H9 (cell line): ENCODE measurements around the gene ACSF3. TPM values are rescaled to one million over a fixed set of nuclear protein-coding genes. Genes with fewer than 3 reads are reported as not detected.

Source experiments
- DNase-seq: peaks from one replicate; pipeline ENCODE4 v3.0.0-alpha.2; 2017
- H2AFZ ChIP-seq: one replicate; pipeline ENCODE4 v1.6.1; 2013; ENCODE audit warnings: mild to moderate bottlenecking, low read length, control low read depth, moderate library complexity
- H2AK5ac ChIP-seq: 2 replicates; pipeline ENCODE4 v1.6.1; 2013; ENCODE audit warnings: low read length, control low read depth, mixed read lengths; ENCODE audit not compliant: insufficient read length
- H2BK120ac ChIP-seq: one replicate; pipeline ENCODE4 v1.6.1; 2013; ENCODE audit warnings: low read depth, mild to moderate bottlenecking, low read length, control low read depth, inconsistent platforms; ENCODE audit not compliant: poor library complexity, severe bottlenecking
- H2BK12ac ChIP-seq: 2 replicates; pipeline ENCODE4 v1.6.1; 2013; ENCODE audit warnings: low read length, control low read depth, mixed read lengths, low read depth; ENCODE audit not compliant: insufficient read length
- H2BK15ac ChIP-seq: 2 replicates; pipeline ENCODE4 v1.6.1; 2013; ENCODE audit warnings: low read depth, low read length, control low read depth
- H2BK20ac ChIP-seq: one replicate; pipeline ENCODE4 v1.6.1; 2013; ENCODE audit warnings: low read depth, mild to moderate bottlenecking, low read length, control low read depth, inconsistent platforms; ENCODE audit not compliant: poor library complexity, severe bottlenecking
- H2BK5ac ChIP-seq: 2 replicates; pipeline ENCODE4 v1.6.1; 2013; ENCODE audit warnings: low read length, control low read depth, mixed read lengths; ENCODE audit not compliant: insufficient read length
- H3K14ac ChIP-seq: 2 replicates; pipeline ENCODE4 v1.6.1; 2013; ENCODE audit warnings: low read length, control low read depth; ENCODE audit not compliant: insufficient read depth
- H3K18ac ChIP-seq: 2 replicates; pipeline ENCODE4 v1.6.1; 2013; ENCODE audit warnings: low read depth, mild to moderate bottlenecking, mixed read lengths, low read length, control low read depth; ENCODE audit not compliant: insufficient read length
- H3K23ac ChIP-seq: 2 replicates; pipeline ENCODE4 v1.6.1; 2013; ENCODE audit warnings: low read length, control low read depth, mixed read lengths, low read depth; ENCODE audit not compliant: insufficient read length
- H3K23me2 ChIP-seq: 2 replicates; pipeline ENCODE4 v1.6.1; 2013; ENCODE audit warnings: low read depth, mild to moderate bottlenecking, mixed read lengths, low read length, control low read depth; ENCODE audit not compliant: insufficient read length, poor library complexity, severe bottlenecking
- H3K27ac ChIP-seq: 2 replicates; pipeline ENCODE4 v1.5.1; 2013; ENCODE audit warnings: low read length, control low read depth, mixed read lengths, low read depth; ENCODE audit not compliant: insufficient read length
- H3K27me3 ChIP-seq: 2 replicates; pipeline ENCODE4 v1.6.1; 2013; ENCODE audit warnings: low read length, control low read depth, inconsistent platforms; ENCODE audit not compliant: insufficient read depth
- H3K4ac ChIP-seq: 2 replicates; pipeline ENCODE4 v1.6.1; 2013; ENCODE audit warnings: low read depth, mild to moderate bottlenecking, control low read depth, inconsistent platforms, low read length, moderate library complexity
- H3K4me1 ChIP-seq: 2 replicates; pipeline ENCODE4 v1.6.1; 2013; ENCODE audit warnings: low read length, control low read depth, inconsistent platforms; ENCODE audit not compliant: insufficient read depth
- H3K4me2 ChIP-seq: 2 replicates; pipeline ENCODE4 v1.6.1; 2013; ENCODE audit warnings: low read length, control low read depth, mixed read lengths; ENCODE audit not compliant: insufficient read length, insufficient read depth
- H3K56ac ChIP-seq: 2 replicates; pipeline ENCODE4 v1.6.1; 2013; ENCODE audit warnings: low read depth, mild to moderate bottlenecking, mixed read lengths, low read length, control low read depth; ENCODE audit not compliant: insufficient read length
- H3K79me1 ChIP-seq: 2 replicates; pipeline ENCODE4 v1.6.1; 2013; ENCODE audit warnings: low read depth, mild to moderate bottlenecking, moderate library complexity, low read length, control low read depth, inconsistent platforms; ENCODE audit not compliant: insufficient read depth, poor library complexity, severe bottlenecking
- H3K79me2 ChIP-seq: 2 replicates; pipeline ENCODE4 v1.6.1; 2013; ENCODE audit warnings: low read length, control low read depth, inconsistent platforms; ENCODE audit not compliant: insufficient read depth
- H3K9ac ChIP-seq: 2 replicates; pipeline ENCODE4 v1.6.1; 2013; ENCODE audit warnings: low read length, control low read depth, mixed read lengths; ENCODE audit not compliant: insufficient read length; ENCODE audit errors: extremely low read depth
- H3K9me3 ChIP-seq: one replicate; pipeline ENCODE4 v1.6.1; 2013; ENCODE audit warnings: low read depth, low read length, inconsistent platforms; ENCODE audit not compliant: control insufficient read depth
- H3T11ph ChIP-seq: one replicate; pipeline ENCODE4 v1.6.1; 2013; ENCODE audit warnings: mild to moderate bottlenecking, low read length, control low read depth, inconsistent platforms
- H4K20me1 ChIP-seq: one replicate; pipeline ENCODE4 v1.6.1; 2013; ENCODE audit not compliant: control insufficient read depth, insufficient read length, insufficient read depth
- H4K5ac ChIP-seq: 2 replicates; pipeline ENCODE4 v1.6.1; 2013; ENCODE audit warnings: low read depth, mild to moderate bottlenecking, mixed read lengths, low read length, control low read depth; ENCODE audit not compliant: insufficient read length
- H4K8ac ChIP-seq: replicated peaks from 2 replicates; pipeline ENCODE4 v1.6.1; 2013; ENCODE audit warnings: low read length, control low read depth, mixed read lengths, low read depth; ENCODE audit not compliant: insufficient read length
- H4K91ac ChIP-seq: 2 replicates; pipeline ENCODE4 v1.6.1; 2013; ENCODE audit warnings: low read depth, mild to moderate bottlenecking, moderate library complexity, mixed read lengths, low read length, control low read depth; ENCODE audit not compliant: insufficient read length
- H3K27ac Mint-ChIP-seq, 3 experiments: 2 replicates in 2 of 3; 3 replicates in 1 of 3; pipeline ENCODE4 v1.8.0; 2020 to 2021; ENCODE audit warnings: mixed read lengths in 3 of 3, mild to moderate bottlenecking in 1 of 3, moderate library complexity in 1 of 3
- H3K27me3 Mint-ChIP-seq: 2 replicates; pipeline ENCODE4 v1.8.0; 2021; ENCODE audit warnings: low read depth, mild to moderate bottlenecking, moderate library complexity, mixed read lengths
- H3K36me3 Mint-ChIP-seq, 3 experiments: 2 replicates in 2 of 3; 3 replicates in 1 of 3; pipeline ENCODE4 v1.8.0; 2020 to 2021; ENCODE audit warnings: low read depth in 3 of 3, mixed read lengths in 3 of 3; ENCODE audit not compliant: insufficient read depth in 1 of 3
- H3K4me1 Mint-ChIP-seq, 2 experiments: 2 replicates each; pipeline ENCODE4 v1.8.0; 2020; ENCODE audit warnings: mixed read lengths in 2 of 2
- H3K4me3 Mint-ChIP-seq, 2 experiments: 2 replicates in 1 of 2; 3 replicates in 1 of 2; pipeline ENCODE4 v1.8.0; 2020 to 2021; ENCODE audit warnings: mild to moderate bottlenecking in 2 of 2, mixed read lengths in 2 of 2, moderate library complexity in 1 of 2
- H3K9me3 Mint-ChIP-seq, 2 experiments: 2 replicates in 1 of 2; 3 replicates in 1 of 2; pipeline ENCODE4 v1.8.0; 2020; ENCODE audit warnings: mild to moderate bottlenecking in 2 of 2, mixed read lengths in 2 of 2, moderate library complexity in 1 of 2
- CTCF ChIP-seq: fragments of 200-600 bp; sonication (generic); conservative IDR thresholded peaks from 3 replicates; pipeline ENCODE4 v1.8.0; 2021; ENCODE audit warnings: antibody characterized with exemption, mild to moderate bottlenecking
- WGBS: extraction: QIAGEN DNeasy Blood & Tissue Kit; methylation state at CpG from one replicate; pipeline ENCODE4 v1.1.7; 2013; ENCODE audit warnings: missing lambda C conversion rate, low lambda C conversion rate, mixed read lengths; ENCODE audit not compliant: insufficient read length; ENCODE audit errors: extremely low coverage; 5-methylcytosine and 5-hydroxymethylcytosine counted together
- total RNA-seq: library from RNA; stranded (reverse); gene quantifications from 2 replicates; pipeline ENCODE4 v1.2.1, GENCODE V29; 2021

ACSF3 gene
- total RNA-seq, 1 experiment from 2014 or later = 31.3 TPM

- Histone ChIP-seq H3K27ac (no peak overlapping the region), H3K14ac (no peak overlapping the region), H3K4ac (no peak overlapping the region), H2BK120ac (no peak overlapping the region), H2BK15ac (no peak overlapping the region), H3K27me3 (no peaks in the 10 kb centered on the region), H3K79me2 (no peaks in the 10 kb centered on the region), H3K4me2 (no peak overlapping the region), H4K91ac (no peak overlapping the region), H2BK20ac (no peak overlapping the region), H2BK12ac (no peak overlapping the region), H3K23ac (no peak overlapping the region), H3K4me1 (no peaks in the 10 kb centered on the region), H3K23me2 (no peaks in the 10 kb centered on the region), H3K79me1 (no peaks in the 10 kb centered on the region), H3K9ac (no peak overlapping the region), H2BK5ac (no peak overlapping the region), H4K20me1 (no peaks in the 10 kb centered on the region), H3K9me3 (peaks cover 9% of the 10 kb centered on the region), H4K8ac (no peak overlapping the region), H2AFZ (no peak overlapping the region), H3K56ac (no peak overlapping the region), H3K18ac (no peak overlapping the region), H2AK5ac (no peak overlapping the region), H4K5ac (no peak overlapping the region), H3T11ph (no peak overlapping the region)
- Mint-ChIP-seq H3K9me3 (peaks cover 31 to 32% of the 10 kb centered on the region in 2 experiments), H3K27me3 (peaks cover 5% of the 10 kb centered on the region), H3K27ac (no peak overlapping the region), H3K4me1 (no peaks in the 10 kb centered on the region), H3K36me3 (peaks cover 0 to 4% (median 0%) of the 10 kb centered on the region in 3 experiments; a peak in 3 of 7 replicates), H3K4me3 (no peak overlapping the region)
- no CpG with 5 or more reads among the region's 37 CpGs for WGBS
- DNase-seq = no peak
- no peak for TF ChIP-seq CTCF
These were observed 18.6 kb upstream of the ACSF3 start for GRCh38 chr16:89074803-89075688.
